Osteocyte (in vitro differentiated cells): ENCODE measurements around the gene APOA5. TPM values are rescaled to one million over a fixed set of nuclear protein-coding genes. Genes with fewer than 3 reads are reported as not detected.
"Not testable (repeated sequence)": the region's sequence is repeated elsewhere in the genome, so short reads cannot be mapped to it uniquely, and the experiment has no call there.

ENCODE experiments used
- DNase-seq: peaks from one replicate; pipeline ENCODE4 v3.0.0; 2021; ENCODE audit warnings: mixed read lengths; ENCODE audit not compliant: unreplicated experiment; ENCODE audit errors: extremely low spot score
- H3K27ac Mint-ChIP-seq: one replicate; pipeline ENCODE4 v1.8.0; 2021; ENCODE audit warnings: mild to moderate bottlenecking, mixed read lengths; ENCODE audit not compliant: unreplicated experiment
- H3K27me3 Mint-ChIP-seq: one replicate; pipeline ENCODE4 v1.8.0; 2021; ENCODE audit warnings: mixed read lengths; ENCODE audit not compliant: unreplicated experiment
- H3K36me3 Mint-ChIP-seq: one replicate; pipeline ENCODE4 v1.8.0; 2021; ENCODE audit warnings: mixed read lengths; ENCODE audit not compliant: unreplicated experiment
- H3K4me1 Mint-ChIP-seq: one replicate; pipeline ENCODE4 v1.8.0; 2021; ENCODE audit warnings: mixed read lengths; ENCODE audit not compliant: unreplicated experiment
- H3K4me3 Mint-ChIP-seq: one replicate; pipeline ENCODE4 v1.8.0; 2021; ENCODE audit warnings: mild to moderate bottlenecking, moderate library complexity, mixed read lengths; ENCODE audit not compliant: unreplicated experiment
- H3K9me3 Mint-ChIP-seq: one replicate; pipeline ENCODE4 v1.8.0; 2021; ENCODE audit warnings: mixed read lengths; ENCODE audit not compliant: unreplicated experiment
- total RNA-seq: library from RNA; stranded (reverse); gene quantifications from 2 replicates; pipeline ENCODE4 v1.2.1, GENCODE V29; 2021
- TF ChIP-seq, protein P1 (sequence below): fragments of 200-600 bp; sonication (generic); IDR thresholded peaks from 2 replicates; pipeline ENCODE4 v1.5.0; 2021; ENCODE audit warnings: antibody characterized with exemption, mild to moderate bottlenecking, moderate library complexity

The APOA5 gene
- total RNA-seq, 1 donor from 2014 or later = not detected

GRCh38 chr11:116773203-116774097, 18.2 kb downstream of the APOA5 start:
- Mint-ChIP-seq H3K27me3 (no peaks in the 10 kb centered on the region), H3K36me3 (peaks cover 12% of the 10 kb centered on the region), H3K9me3 (no peaks in the 10 kb centered on the region), H3K27ac (peak overlapping the region; percentile 98), H3K4me3 (peak overlapping the region; percentile 95), H3K4me1 (peaks cover 23% of the 10 kb centered on the region)
- TF ChIP-seq, protein P1, sequence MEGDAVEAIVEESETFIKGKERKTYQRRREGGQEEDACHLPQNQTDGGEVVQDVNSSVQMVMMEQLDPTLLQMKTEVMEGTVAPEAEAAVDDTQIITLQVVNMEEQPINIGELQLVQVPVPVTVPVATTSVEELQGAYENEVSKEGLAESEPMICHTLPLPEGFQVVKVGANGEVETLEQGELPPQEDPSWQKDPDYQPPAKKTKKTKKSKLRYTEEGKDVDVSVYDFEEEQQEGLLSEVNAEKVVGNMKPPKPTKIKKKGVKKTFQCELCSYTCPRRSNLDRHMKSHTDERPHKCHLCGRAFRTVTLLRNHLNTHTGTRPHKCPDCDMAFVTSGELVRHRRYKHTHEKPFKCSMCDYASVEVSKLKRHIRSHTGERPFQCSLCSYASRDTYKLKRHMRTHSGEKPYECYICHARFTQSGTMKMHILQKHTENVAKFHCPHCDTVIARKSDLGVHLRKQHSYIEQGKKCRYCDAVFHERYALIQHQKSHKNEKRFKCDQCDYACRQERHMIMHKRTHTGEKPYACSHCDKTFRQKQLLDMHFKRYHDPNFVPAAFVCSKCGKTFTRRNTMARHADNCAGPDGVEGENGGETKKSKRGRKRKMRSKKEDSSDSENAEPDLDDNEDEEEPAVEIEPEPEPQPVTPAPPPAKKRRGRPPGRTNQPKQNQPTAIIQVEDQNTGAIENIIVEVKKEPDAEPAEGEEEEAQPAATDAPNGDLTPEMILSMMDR = no peak
- no peak for DNase-seq

- peaks cover 8% of the 10 kb centered on the region for H3K36me3 Mint-ChIP-seq
- TF ChIP-seq, protein P1 = no peak
- no peaks in the 10 kb centered on the region for H3K27me3 Mint-ChIP-seq
- peak within 1 kb of the TSS; percentile 95 for H3K4me3 Mint-ChIP-seq
- H3K27ac Mint-ChIP-seq = peak within 1 kb of the TSS; percentile 98
- peaks cover 23% of the 10 kb centered on the region for H3K4me1 Mint-ChIP-seq
- H3K9me3 Mint-ChIP-seq = no peaks in the 10 kb centered on the region
- DNase-seq = peak; percentile 94
Observed at GRCh38 chr11:116772443-116773202, 19.1 kb downstream of the APOA5 start, which contains the start of gene BUD13. Gene BUD13, minus strand, starts transcription at chr11:116772987. Its CDS starts 23 bp downstream, at chr11:116772964.

DNA sequence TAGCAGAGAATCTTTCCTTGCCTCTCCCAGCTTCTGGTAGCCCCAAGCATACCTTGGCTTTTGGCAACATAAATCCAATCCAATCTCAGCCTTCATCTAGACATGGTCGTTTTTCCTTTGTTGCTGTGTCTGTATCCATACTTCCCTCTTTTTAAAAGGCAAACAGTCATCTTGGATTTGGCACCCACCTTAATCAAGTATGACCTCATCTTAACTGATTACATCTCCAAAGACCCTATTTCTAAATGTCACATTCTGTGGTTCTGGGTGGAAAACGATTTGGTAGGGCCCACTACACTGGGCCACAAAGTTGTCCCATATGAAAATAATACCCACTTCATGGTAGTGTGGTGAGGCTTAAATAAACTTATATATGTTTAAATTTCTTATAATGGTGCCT, 19.7 kb downstream of the APOA5 start:
- Mint-ChIP-seq H3K4me3 (peak overlapping the region; percentile 95), H3K4me1 (peaks cover 23% of the 10 kb centered on the region)
- DNase-seq = no peak

DNA sequence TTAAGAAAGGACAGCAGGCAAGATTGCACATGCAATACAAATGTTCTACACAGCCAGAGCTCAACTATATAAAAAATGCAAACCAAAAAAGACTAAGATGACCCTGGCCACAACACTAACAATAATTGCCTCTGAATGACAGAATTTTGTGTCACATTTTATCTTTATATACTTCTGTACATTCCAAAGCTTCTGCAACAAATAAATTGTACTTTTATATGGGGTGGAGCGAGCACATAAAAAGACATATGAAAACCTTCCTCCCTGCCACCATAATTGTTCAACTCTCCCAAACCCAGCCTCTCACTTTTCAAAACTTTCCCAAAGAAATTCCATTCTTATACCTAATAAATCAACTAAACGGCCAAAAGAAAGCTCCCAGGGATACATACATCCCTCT, 29.5 kb downstream of the APOA5 start:
- Mint-ChIP-seq H3K27me3 (no peaks in the 10 kb centered on the region), H3K36me3 (peaks cover 46% of the 10 kb centered on the region), H3K27ac (no peak overlapping the region), H3K9me3 (no peaks in the 10 kb centered on the region), H3K4me3 (no peak overlapping the region), H3K4me1 (no peaks in the 10 kb centered on the region)
- no peak for DNase-seq
- TF ChIP-seq, protein P1 = no peak

More for the DNA sequence above, 19.7 kb downstream of the APOA5 start:
- Mint-ChIP-seq H3K27me3 (no peaks in the 10 kb centered on the region), H3K36me3 (peaks cover 7% of the 10 kb centered on the region), H3K9me3 (no peaks in the 10 kb centered on the region), H3K27ac (peak overlapping the region; percentile 98)
- TF ChIP-seq, protein P1 = no peak

DNA sequence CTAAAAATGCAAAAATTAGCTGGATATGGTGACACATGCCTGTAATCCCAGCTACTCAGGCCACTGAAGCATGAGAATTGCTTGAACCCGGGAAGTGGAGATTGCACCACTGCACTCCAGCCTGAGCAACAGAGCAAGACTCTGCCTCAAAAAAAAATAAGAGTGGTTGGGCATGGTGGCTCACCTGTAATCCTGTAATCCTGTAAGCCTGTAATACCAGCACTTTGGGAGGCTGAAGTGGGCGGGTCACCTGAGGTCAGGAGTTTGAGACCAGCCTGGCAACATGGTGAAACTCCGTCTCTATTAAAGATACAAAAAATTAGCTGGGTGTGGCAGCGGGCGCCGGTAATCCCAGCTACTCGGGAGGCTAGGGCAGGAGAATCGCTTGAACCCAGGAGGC, 35.6 kb downstream of the APOA5 start:
- not testable (repeated sequence) for DNase-seq, H3K27me3 Mint-ChIP-seq, H3K4me3 Mint-ChIP-seq, H3K27ac Mint-ChIP-seq, H3K4me1 Mint-ChIP-seq, H3K9me3 Mint-ChIP-seq
- H3K36me3 Mint-ChIP-seq = peaks cover 50% of the 10 kb centered on the region
